ENCODE results near the gene HTR5A.
"Not testable (repeated sequence)": the region's sequence is repeated elsewhere in the genome, so short reads cannot be mapped to it uniquely, and the experiment has no call there.

Gene HTR5A

DNA sequence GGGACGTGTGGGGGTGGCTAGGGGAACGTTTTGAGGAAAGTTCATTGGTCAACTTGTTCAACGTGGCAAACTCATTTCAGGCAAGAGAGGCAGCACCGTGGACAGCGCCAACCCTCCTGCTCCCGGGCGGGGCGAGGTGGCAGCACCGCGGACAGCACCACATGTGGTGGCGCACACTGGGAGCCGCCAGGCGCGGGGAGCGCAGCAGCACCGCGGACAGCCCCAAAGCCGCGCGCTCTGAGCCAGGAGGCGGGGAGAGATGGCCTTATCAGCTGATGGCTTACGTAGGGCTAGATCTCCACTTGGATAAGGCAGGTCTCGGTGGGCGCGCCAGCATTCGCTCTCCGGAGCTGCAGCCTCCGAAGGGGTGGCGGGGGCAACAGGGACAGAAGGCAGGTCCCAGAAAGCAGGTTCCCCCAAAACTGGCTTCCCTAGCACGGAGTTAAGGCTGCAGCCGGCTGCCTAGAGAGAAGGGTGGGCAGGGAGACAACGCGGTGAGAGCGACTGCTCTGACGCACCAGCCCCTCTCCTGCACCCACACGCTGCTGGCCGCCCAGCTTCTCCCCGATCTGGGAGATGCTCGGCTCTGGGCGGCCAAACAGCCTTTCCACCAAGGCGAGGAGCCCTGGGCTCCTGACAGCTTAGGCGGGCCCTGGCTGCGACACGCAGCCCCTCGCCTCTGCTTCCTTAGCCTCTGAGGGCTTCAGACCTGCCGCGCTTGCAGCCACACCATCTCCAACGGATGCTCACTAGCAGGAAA is at the start of gene HTR5A:
HTR5A (plus strand) TSS at position 333 of the 760 bp plus-strand sequence. CDS start 576 bp downstream, outside the sequence.
- peak; percentile 34 for DNase-seq (ENCODE audit: low read depth, low spot score)

DNA sequence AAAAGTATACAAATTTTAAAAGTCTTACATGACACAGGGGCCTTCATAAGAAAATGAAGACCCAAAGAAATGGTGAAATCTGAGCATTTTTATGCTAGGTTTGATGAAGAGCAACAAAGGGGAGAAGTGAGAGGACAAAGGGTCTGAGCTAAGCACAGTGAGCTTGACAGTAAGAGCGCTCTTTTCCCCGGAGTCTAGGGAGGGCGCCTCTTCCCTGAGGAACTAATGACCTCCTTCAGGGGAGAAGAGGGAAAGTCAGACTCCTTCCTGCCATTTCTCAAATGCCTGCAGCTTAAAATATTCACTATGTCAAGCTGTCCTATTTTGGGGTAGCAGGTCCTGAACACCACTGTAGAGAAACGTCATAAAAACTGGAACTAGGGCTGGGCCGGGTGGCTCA is 49.1 kb upstream of the HTR5A start:
- no peak for DNase-seq (ENCODE audit: low read depth, low spot score)

DNA sequence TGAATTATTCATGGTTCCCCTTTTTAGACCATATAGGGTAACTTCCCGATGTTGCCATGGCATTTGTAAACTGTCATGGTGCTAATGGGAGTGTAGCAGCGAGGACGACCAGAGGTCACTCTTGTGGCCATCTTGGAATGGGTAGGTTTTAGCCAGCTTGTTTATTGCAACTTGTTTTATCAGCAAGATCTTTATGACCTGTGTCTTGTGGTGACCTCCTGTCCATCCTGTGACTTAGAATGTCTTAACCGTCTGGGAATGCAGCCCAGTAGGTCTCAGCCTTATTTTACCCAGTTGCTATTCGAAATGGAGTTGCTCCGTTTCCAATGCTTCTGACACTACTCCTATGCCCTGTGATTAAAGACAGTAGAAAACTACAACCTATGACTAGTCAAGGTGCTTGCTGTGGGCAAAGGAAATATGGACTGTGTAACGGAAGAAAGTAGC is 48.4 kb upstream of the HTR5A start:
- no peak for DNase-seq (ENCODE audit: low read depth, low spot score)

DNA sequence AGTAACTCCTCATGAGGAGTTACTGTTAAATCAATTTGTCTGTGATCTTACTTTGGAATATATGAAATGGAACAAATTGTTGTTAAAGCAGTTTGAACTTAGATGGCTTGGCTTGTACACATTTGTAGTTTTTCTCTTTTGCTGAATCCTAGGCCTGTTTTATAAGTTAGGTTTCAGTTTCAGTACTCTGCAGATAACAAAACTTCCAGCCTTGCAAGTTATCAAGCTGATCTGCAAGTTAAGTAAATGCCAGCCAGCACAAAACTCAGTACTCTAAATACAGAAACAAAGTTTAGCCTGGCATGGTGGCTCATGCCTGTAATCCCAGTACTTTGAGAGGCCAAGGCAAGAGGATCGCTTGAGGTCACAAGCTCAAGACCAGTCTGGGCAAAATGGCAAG is 42.2 kb upstream of the HTR5A start:
- no peak for DNase-seq (ENCODE audit: low read depth, low spot score)

DNA sequence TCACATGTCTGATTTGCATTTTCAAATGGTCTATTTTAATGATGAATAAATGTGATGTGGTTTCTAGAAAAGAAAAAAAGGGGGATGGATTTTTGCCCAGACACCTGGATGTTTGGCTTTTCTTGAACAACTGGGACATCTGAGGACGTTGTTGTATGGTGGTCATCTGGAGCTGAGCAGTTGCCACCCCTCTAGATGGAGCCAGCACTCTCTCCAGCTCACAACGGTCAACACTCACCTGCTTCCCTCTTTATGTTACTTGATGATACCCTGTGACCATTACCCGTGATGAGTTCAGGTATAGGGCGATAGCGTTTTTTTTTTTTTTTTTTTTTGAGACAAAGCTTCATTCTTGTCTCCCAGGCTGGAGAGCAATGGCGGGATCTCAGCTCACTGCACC is 37.1 kb upstream of the HTR5A start:
- DNase-seq (ENCODE audit: low read depth, low spot score), result no peak

DNA sequence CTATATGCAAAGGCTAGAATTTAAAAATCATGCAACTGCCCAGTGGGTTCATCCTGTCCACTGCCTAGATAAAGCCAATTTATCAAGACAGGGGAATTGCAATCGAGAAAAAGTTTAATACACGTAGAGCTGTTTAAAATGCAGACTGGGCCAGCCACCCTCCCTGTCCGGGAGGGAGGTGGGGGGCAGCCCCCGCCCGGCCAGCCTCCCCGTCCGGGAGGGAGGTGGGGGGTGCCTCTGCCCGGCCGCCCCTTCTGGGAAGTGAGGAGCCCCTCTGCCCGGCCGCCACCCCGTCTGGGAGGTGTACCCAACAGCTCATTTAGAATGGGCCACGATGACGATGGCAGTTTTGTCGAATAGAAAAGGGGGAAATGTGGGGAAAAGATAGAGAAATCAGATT is 35.6 kb upstream of the HTR5A start:
- not testable (repeated sequence) for DNase-seq (ENCODE audit: low read depth, low spot score)

DNA sequence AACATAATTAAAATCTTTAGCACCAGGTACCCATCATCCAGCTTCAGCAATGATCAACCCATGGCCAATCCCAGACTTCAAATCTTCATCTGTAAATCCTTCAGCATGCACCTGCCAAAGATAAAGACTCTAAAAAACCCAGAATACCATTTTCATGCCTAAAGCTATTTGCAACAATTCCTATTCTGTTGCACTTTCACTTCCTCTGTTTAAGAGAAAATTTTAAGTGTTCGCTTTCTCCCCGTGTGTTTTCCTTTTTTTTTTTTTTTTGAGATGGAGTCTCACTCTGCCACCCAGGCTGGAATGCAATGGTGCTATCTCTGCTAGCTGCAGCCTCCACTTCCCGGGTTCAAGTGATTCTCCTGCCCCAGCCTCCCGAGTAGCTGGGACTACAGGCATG is 31.8 kb upstream of the HTR5A start:
- DNase-seq (ENCODE audit: low read depth, low spot score), result no peak

DNA sequence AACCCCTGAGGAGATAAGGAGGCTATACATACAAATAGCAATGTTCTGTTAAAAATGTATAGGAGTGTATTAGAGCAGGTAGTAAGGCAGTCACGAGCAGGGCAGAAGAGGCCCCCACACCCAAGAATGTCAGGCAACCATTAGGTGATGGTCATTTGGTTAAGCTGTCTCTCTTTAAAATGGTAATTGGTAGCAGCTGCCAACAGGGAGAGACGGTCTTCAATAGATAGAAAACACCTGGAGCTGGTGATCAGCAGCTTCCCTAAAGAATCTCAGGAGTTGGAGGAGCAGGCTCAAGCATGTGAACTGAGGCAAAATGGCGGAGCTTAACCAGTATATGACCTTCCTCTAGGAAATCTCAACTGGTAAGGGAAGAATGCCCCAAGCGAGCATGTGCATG is 26.4 kb upstream of the HTR5A start:
- DNase-seq (ENCODE audit: low read depth, low spot score), result no peak

DNA sequence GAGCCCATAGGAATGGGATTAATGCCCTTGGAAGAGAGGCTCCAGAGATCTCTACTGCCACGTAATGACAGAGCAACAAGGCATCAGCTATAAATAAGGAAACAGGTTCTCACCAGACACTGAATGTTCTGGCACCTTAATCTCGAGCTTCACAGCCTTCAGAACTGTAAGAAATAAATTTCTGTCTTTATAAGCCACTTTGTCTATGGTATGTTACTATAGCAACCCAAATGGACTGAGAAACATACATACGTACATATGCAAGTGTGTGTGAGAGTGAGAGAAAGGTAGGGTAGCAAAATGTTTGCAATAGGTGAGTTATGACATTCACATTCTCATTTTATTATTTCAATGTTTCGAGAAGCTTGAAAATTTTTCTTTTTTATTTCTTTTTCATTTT is 22.1 kb upstream of the HTR5A start:
- no peak for DNase-seq (ENCODE audit: low read depth, low spot score)

DNA sequence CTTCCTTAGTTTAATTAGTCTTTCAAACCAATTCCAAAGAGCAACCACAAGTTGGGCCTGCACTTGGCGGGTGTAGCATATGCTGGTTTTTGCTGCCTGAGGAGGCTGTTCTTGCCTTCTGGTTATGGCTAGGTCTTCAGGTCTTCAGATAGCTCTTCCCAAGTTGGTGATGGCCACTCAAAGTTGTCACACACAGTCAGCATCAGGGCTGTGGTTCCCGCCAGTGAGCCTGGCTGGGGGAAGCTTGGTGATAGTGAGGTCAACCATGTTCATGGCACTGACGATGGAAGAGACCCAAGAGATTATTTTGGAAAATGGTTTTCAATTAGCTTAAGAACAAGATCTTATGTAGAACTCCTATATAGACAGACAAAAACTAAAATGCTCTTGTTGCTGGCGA is 18.8 kb upstream of the HTR5A start:
- no peak for DNase-seq (ENCODE audit: low read depth, low spot score)

DNA sequence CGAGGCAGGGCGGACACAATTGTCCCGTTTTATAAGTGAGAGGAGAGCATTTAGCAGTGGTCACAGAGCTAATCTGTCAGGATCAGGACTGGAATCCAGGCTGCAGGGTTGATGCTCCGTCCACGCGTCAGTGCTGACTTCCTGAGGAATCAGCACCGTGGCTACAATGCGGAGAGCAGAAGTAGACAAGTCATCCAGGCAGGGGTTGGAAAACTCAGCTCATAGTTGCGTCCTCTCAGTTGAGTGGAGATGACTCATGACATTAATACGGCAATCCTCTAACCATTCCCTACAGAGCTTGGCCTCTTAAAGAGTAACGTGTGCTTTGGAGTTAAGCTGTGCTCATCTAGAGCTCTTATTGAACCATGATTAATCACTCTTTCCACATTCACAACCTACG is 17.1 kb upstream of the HTR5A start:
- DNase-seq (ENCODE audit: low read depth, low spot score), result no peak

DNA sequence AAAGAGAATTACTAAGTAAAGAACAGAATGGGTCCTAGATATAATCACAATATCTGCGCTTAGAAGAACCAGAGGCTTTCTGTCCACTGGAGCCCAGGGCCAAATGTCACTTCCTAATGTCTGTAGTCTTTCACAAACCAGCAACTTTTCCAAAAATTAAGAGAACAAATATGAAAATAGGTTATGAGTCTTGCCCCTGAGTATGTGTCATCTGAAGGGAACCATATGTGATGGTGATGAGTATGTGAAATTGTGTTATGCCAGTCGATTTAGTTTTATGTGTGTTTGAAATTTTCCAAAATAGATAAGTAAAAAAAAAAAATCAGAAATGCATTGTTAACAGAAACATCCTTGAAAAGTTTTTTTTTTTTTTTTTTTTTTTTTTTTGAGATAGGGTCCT is 15.4 kb upstream of the HTR5A start:
- no peak for DNase-seq (ENCODE audit: low read depth, low spot score)

DNA sequence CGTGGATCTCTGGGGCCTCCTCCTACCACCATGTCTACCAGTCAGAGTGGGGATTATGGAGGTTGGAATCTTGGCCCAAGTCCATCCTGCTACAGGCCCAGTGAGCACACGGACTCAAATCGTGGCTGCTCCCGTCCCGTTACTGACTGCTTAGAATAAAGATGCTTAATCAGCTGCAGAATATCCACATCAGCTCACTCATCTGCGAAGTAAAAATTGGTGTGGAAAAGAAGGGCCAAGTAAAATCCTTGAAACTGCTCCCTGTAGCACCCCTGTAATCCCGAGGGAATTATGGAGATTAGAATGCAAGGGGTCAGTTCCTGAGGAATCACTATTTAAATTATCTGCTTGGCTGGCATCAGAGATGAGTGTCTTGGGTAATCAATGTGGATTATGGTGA is 13.0 kb upstream of the HTR5A start:
- DNase-seq (ENCODE audit: low read depth, low spot score), result no peak

DNA sequence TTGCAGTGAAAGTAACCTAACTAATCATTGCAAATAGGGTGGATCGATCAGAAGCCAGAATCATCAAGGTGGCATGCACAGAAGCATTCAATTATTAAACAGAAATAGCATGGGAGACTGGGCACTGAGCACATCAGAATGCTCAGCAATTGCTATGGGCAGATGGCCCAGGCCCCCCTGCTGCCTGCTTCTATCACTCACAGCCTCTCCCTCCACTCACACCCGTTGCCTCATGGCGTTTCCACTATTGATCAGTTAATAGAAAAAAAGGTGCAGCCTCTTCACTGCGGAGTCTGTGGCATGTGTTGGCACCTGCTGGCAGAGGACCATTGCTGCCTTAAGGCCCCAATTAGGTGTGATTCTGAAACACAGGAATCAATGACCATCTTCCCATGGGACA is 11.2 kb upstream of the HTR5A start:
- DNase-seq (ENCODE audit: low read depth, low spot score), result no peak

DNA sequence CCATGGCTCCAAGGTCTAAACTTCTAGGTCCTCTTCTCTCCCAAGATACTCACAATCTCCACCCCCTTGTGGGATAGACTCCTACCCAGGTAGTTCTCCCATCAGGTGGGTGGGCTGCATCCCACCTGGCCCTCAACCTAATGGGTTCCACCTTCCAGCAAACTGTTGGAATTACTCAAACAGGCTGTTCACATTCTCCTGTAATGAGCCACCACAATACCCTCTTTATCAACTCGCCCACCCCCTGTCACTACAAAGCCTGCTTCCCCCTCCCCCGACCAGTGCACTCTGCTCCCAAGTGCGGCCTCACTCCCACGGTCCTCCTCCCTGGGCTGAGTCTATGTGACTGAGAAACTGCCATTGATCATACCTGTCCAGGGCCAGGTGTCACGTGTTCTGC is 10.4 kb upstream of the HTR5A start:
- no peak for DNase-seq (ENCODE audit: low read depth, low spot score)

DNA sequence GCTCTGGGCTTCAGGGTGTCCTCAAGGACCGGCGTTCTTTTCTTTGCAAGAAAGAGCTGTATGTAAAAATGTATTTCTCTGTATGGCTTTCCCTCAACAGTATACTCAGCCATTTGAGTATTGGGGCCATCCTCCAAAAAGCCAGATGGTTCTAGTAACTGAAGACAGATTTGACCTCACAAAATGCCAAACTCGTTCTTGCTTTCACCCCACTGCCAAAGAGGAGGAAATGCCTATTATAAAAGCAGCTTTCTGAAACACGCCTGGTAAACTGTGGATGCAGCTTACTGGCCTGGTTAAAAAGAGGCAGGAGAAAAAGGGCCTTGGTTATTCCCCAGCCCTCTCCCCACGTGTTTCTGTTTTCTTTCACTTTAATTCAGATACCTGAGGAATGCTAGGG is 7.7 kb upstream of the HTR5A start:
- no peak for DNase-seq (ENCODE audit: low read depth, low spot score)

DNA sequence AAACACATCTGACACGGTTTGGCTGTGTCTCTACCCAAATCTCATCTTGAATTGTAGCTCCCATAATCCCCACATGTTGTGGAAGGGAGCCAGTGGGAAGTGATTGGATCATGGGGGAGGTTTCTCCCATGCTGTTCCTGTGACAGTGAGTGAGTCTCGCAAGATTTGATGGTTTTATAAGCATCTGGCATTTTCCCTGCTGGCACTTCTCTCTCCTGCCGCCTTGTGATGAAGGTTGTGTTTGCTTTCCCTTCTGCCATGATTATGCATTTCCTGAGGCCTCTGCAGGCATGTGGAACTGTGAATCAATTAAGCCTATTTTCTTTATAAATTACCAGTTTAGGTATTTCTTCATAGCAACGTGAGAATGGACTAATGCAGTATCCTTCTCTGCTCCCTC is 5.9 kb upstream of the HTR5A start:
- DNase-seq (ENCODE audit: low read depth, low spot score), result no peak

DNA sequence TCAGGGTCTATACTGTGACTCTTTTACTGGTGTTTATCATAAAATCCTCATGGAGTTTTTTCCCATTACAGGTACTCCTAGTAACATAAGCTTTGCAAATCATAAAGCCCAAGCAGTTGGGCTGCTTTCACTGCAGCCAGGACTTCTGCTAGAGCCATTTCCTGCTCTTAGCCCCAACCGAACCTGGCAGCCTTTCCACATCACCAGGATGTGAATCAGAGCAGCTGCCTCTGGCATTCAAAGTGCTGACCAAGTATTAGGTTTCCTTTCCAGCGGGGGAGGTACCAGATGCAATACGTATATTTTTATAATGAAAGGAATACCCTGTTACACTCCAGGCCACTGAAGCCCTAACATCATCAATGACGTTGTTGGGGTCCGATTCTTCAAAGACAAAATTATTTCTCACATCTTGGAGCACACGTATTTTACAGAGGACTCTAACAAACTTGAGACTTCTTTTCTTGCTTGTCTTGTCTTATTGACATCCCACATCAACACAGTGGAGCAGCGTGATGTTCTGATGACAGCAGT is 3.6 kb upstream of the HTR5A start:
- no peak for DNase-seq (ENCODE audit: low read depth, low spot score)

DNA sequence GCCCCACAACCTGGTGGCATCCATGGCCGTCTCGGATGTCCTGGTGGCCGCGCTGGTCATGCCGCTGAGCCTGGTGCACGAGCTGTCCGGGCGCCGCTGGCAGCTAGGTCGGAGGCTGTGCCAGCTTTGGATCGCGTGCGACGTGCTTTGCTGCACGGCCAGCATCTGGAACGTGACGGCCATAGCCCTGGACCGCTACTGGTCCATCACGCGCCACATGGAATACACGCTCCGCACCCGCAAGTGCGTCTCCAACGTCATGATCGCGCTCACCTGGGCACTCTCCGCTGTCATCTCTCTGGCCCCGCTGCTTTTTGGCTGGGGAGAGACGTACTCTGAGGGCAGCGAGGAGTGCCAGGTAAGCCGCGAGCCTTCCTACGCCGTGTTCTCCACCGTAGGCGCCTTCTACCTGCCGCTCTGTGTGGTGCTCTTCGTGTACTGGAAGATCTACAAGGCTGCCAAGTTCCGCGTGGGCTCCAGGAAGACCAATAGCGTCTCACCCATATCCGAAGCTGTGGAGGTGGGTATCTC is 1.1 kb downstream of the HTR5A start:
- no peak for DNase-seq (ENCODE audit: low read depth, low spot score)

DNA sequence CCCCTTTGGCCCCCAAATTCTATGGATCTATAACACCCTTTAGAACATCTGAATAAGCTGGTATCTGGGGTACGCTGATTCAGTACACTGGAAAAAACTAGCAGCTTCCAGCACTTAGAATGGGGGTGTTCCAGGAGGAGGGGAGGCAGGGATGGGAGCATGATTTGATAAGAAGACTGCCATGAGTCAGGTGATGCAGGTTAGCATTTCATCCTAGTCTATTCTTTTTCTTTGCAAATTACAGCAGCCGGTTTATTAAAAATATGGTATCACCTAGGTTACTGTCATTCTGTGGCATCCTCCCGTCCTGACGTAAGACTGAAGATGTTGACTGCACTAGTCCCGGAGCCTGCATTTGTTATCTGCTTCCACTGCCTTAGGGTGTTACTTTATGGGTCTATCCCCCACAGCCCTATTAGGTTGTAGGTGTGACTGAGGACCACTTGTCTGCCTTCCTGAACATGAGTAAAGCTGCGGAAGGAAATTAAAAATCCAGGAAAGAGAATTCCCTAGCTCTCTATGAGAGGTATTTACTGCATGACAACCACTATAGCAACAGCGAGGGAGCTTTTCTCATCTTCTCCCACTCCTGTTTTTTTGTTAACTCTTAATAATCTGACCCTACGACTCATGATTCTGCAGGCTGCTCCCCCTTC is 1.9 kb downstream of the HTR5A start:
- DNase-seq (ENCODE audit: low read depth, low spot score), result no peak

DNA sequence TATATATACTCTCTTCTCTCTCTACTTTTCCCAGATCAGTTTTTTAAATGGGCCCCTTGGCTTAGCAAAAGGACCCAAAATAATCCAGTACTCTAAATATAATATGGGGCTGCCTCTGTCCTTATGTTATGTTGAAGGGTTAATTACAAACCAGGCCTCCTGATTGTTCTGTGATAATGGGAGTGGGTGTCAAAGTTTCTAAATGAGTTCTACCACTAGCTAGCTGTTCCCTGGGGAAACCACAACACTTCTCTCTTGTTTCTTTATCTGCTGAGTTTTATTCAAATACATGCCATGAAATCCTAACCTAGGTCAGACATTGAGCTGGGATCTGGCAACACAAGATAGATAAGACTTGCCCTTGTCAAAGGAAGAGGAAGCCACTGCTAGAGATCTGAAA is 3.8 kb downstream of the HTR5A start:
- no peak for DNase-seq (ENCODE audit: low read depth, low spot score)

DNA sequence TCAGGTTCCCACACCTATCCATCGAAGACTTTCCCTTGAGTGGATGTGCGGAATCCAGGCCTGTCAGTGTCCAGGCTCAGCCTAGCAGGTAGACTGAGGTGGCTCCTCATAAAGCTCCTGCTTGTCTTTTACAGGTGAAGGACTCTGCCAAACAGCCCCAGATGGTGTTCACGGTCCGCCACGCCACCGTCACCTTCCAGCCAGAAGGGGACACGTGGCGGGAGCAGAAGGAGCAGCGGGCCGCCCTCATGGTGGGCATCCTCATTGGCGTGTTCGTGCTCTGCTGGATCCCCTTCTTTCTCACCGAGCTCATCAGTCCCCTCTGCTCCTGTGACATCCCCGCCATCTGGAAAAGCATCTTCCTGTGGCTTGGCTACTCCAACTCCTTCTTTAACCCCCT is 13.9 kb downstream of the HTR5A start:
- no peak for DNase-seq (ENCODE audit: low read depth, low spot score)

DNA sequence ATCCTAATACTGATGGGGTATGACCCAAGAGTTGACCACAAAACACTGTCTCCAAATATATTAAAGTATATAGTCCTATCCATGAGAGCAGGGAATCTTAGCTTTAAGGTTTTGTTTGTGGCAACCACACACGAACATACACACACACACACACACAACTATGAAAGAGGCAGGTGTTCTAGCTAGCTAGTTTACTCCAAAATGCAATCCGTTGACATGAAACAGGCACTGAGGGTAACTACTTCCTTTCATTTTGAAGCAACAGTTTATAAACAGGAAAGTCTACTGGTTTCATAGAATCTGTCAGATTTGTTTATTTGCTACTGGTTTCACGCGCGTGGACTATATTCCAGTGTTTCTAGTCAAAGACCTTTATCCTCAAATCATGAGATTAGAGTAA is 14.8 kb downstream of the HTR5A start:
- no peak for DNase-seq (ENCODE audit: low read depth, low spot score)
